Astrocyte (in vitro differentiated cells and primary cell): ENCODE results near the gene PRKAG2. TPM values are rescaled to one million over a fixed set of nuclear protein-coding genes. Genes with fewer than 3 reads are reported as not detected.

Experiments
- DNase-seq: peaks from one replicate; pipeline ENCODE4 v3.0.0-alpha.2; 2010; ENCODE audit warnings: low read depth
- FAIRE-seq: peaks from 2 replicates; lab custom pipeline; 2011; peaks lifted over from hg19 to GRCh38; lab: Jason Lieb, UNC
- H2AFZ ChIP-seq: 2 replicates; pipeline ENCODE4 v1.6.0; 2012; ENCODE audit warnings: low read depth, low read length, inconsistent platforms
- H3K27ac ChIP-seq: 2 replicates; pipeline ENCODE4 v1.5.1; 2011; ENCODE audit warnings: low read depth, low read length, inconsistent platforms
- H3K27me3 ChIP-seq: 2 replicates; pipeline ENCODE4 v1.6.0; 2011; ENCODE audit warnings: low read length, inconsistent platforms; ENCODE audit not compliant: insufficient read depth
- H3K36me3 ChIP-seq: 2 replicates; pipeline ENCODE4 v1.5.1; 2011; ENCODE audit warnings: low read length, inconsistent platforms; ENCODE audit not compliant: insufficient read depth
- H3K4me1 ChIP-seq: 2 replicates; pipeline ENCODE4 v1.5.1; 2011; ENCODE audit warnings: low read length, inconsistent platforms; ENCODE audit not compliant: insufficient read depth
- H3K4me2 ChIP-seq: 2 replicates; pipeline ENCODE4 v1.6.0; 2012; ENCODE audit warnings: low read length, inconsistent platforms
- H3K4me3 ChIP-seq: 2 replicates; pipeline ENCODE4 v1.5.1; 2011; ENCODE audit warnings: low read depth, mild to moderate bottlenecking, low read length, inconsistent platforms; ENCODE audit not compliant: insufficient read depth
- H3K79me2 ChIP-seq: 2 replicates; pipeline ENCODE4 v1.6.0; 2012; ENCODE audit warnings: mild to moderate bottlenecking, low read length, inconsistent platforms; ENCODE audit not compliant: insufficient read depth
- H3K9ac ChIP-seq: 2 replicates; pipeline ENCODE4 v1.6.0; 2012; ENCODE audit warnings: mild to moderate bottlenecking, low read length, inconsistent platforms
- H3K9me3 ChIP-seq: 2 replicates; pipeline ENCODE4 v1.5.1; 2012; ENCODE audit warnings: low read depth, mild to moderate bottlenecking, low read length, inconsistent platforms; ENCODE audit not compliant: insufficient read depth
- H4K20me1 ChIP-seq: 2 replicates; pipeline ENCODE4 v1.6.0; 2012; ENCODE audit warnings: low read length, inconsistent platforms; ENCODE audit not compliant: insufficient read depth
- H3K27ac Mint-ChIP-seq: one replicate; pipeline ENCODE4 v1.8.0; 2021; ENCODE audit warnings: mild to moderate bottlenecking, mixed read lengths; ENCODE audit not compliant: unreplicated experiment
- H3K27me3 Mint-ChIP-seq: one replicate; pipeline ENCODE4 v1.8.0; 2021; ENCODE audit warnings: low read depth, mixed read lengths; ENCODE audit not compliant: unreplicated experiment
- H3K36me3 Mint-ChIP-seq: one replicate; pipeline ENCODE4 v1.8.0; 2021; ENCODE audit warnings: low read depth, mixed read lengths; ENCODE audit not compliant: unreplicated experiment
- H3K4me1 Mint-ChIP-seq: one replicate; pipeline ENCODE4 v1.8.0; 2021; ENCODE audit warnings: low read depth, mixed read lengths; ENCODE audit not compliant: unreplicated experiment
- H3K4me3 Mint-ChIP-seq: one replicate; pipeline ENCODE4 v1.8.0; 2021; ENCODE audit warnings: mild to moderate bottlenecking, moderate library complexity, mixed read lengths; ENCODE audit not compliant: unreplicated experiment
- H3K9me3 Mint-ChIP-seq: one replicate; pipeline ENCODE4 v1.8.0; 2021; ENCODE audit warnings: mild to moderate bottlenecking, mixed read lengths; ENCODE audit not compliant: unreplicated experiment
- CTCF ChIP-seq: IDR thresholded peaks from 2 replicates; pipeline ENCODE4 v1.5.1; 2011; ENCODE audit warnings: low read depth, mild to moderate bottlenecking, inconsistent platforms, low read length, moderate library complexity; ENCODE audit not compliant: insufficient read depth
- EZH2 ChIP-seq: IDR thresholded peaks from 2 replicates; pipeline ENCODE4 v1.6.1; 2012; ENCODE audit warnings: mild to moderate bottlenecking, low read length, inconsistent platforms; ENCODE audit not compliant: insufficient read depth
- total RNA-seq: library from RNA; stranded (reverse); gene quantifications from 2 replicates; pipeline ENCODE4 v1.2.1, GENCODE V29; 2021

The PRKAG2 gene
- total RNA-seq, 1 donor from 2014 or later, result 40.7 TPM

GRCh38 chr7:151628846-151629604, 247.9 kb downstream of the PRKAG2 start:
- Histone ChIP-seq H3K27ac (no peak overlapping the region), H3K4me1 (peaks cover 26% of the 10 kb centered on the region), H3K4me3 (no peak overlapping the region), H4K20me1 (peaks cover 57% of the 10 kb centered on the region), H3K36me3 (peaks cover 3% of the 10 kb centered on the region), H2AFZ (no peak overlapping the region), H3K79me2 (peaks cover 70% of the 10 kb centered on the region), H3K27me3 (no peaks in the 10 kb centered on the region), H3K9me3 (no peaks in the 10 kb centered on the region), H3K4me2 (peak overlapping the region; percentile 35), H3K9ac (no peak overlapping the region)
- peaks cover 4% of the 10 kb centered on the region for H3K36me3 Mint-ChIP-seq
- no peak for DNase-seq
- H3K27me3 Mint-ChIP-seq, result no peaks in the 10 kb centered on the region
- no peak for FAIRE-seq
- TF ChIP-seq CTCF, result no peak
- TF ChIP-seq EZH2, result no peak
- no peak overlapping the region for H3K27ac Mint-ChIP-seq
- peak overlapping the region; percentile 40 for H3K4me3 Mint-ChIP-seq
- peaks cover 3% of the 10 kb centered on the region for H3K9me3 Mint-ChIP-seq
- H3K4me1 Mint-ChIP-seq, result peaks cover 11% of the 10 kb centered on the region

- no peak for TF ChIP-seq EZH2
- peak; percentile 35 for TF ChIP-seq CTCF
- FAIRE-seq, result no peak
- H3K79me2 ChIP-seq, result peaks cover 95% of the 10 kb centered on the region
Observed at GRCh38 chr7:151626422-151627115, 250.3 kb downstream of the PRKAG2 start.

More at GRCh38 chr7:151626422-151627115, 250.3 kb downstream of the PRKAG2 start:
- Histone ChIP-seq H3K27me3 (no peaks in the 10 kb centered on the region), H2AFZ (no peak overlapping the region), H3K36me3 (peaks cover 3% of the 10 kb centered on the region), H3K27ac (no peak overlapping the region), H3K4me3 (no peak overlapping the region), H4K20me1 (peaks cover 58% of the 10 kb centered on the region), H3K9me3 (no peaks in the 10 kb centered on the region), H3K4me1 (peaks cover 27% of the 10 kb centered on the region), H3K9ac (no peak overlapping the region), H3K4me2 (no peak overlapping the region)
- no peak for DNase-seq
- H3K27me3 Mint-ChIP-seq, result no peaks in the 10 kb centered on the region
- H3K27ac Mint-ChIP-seq, result no peak overlapping the region
- H3K4me1 Mint-ChIP-seq, result peaks cover 17% of the 10 kb centered on the region
- no peak overlapping the region for H3K4me3 Mint-ChIP-seq
- H3K9me3 Mint-ChIP-seq, result no peaks in the 10 kb centered on the region
- peaks cover 4% of the 10 kb centered on the region for H3K36me3 Mint-ChIP-seq
